Endothelial cell (in vitro differentiated cells): ENCODE measurements around the gene KRT76. TPM values are rescaled to one million over a fixed set of nuclear protein-coding genes. Genes with fewer than 3 reads are reported as not detected.

Experiments
- DNase-seq: peaks from one replicate; pipeline ENCODE4 v3.0.0; 2021; ENCODE audit warnings: low spot score
- H3K27ac Mint-ChIP-seq: one replicate; pipeline ENCODE4 v1.8.0; 2021; ENCODE audit warnings: mixed read lengths, inconsistent platforms; ENCODE audit not compliant: unreplicated experiment
- H3K27me3 Mint-ChIP-seq: one replicate; pipeline ENCODE4 v1.8.0; 2021; ENCODE audit warnings: mild to moderate bottlenecking, moderate library complexity, mixed read lengths, inconsistent platforms; ENCODE audit not compliant: unreplicated experiment
- H3K36me3 Mint-ChIP-seq: one replicate; pipeline ENCODE4 v1.8.0; 2021; ENCODE audit warnings: mild to moderate bottlenecking, low read depth, mixed read lengths, inconsistent platforms; ENCODE audit not compliant: unreplicated experiment
- H3K4me1 Mint-ChIP-seq: one replicate; pipeline ENCODE4 v1.8.0; 2021; ENCODE audit warnings: mild to moderate bottlenecking, mixed read lengths, inconsistent platforms; ENCODE audit not compliant: unreplicated experiment
- H3K4me3 Mint-ChIP-seq: one replicate; pipeline ENCODE4 v1.8.0; 2021; ENCODE audit warnings: mild to moderate bottlenecking, mixed read lengths, inconsistent platforms; ENCODE audit not compliant: unreplicated experiment
- H3K9me3 Mint-ChIP-seq: one replicate; pipeline ENCODE4 v1.8.0; 2021; ENCODE audit warnings: mixed read lengths, inconsistent platforms; ENCODE audit not compliant: unreplicated experiment
- total RNA-seq: library from RNA; stranded (reverse); fragmentation: NEBNext Ultra II Directional; extraction: Animal tissue kit (Norgen Biotek cat#: 25700); gene quantifications from one replicate; pipeline ENCODE4 v1.2.1, GENCODE V29; 2021; ENCODE audit not compliant: unreplicated experiment
- TF ChIP-seq, protein P1 (sequence below): fragments of 200-600 bp; sonication (generic); IDR thresholded peaks from one replicate; pipeline ENCODE4 v1.5.0; 2021; ENCODE audit warnings: antibody characterized with exemption; ENCODE audit not compliant: unreplicated experiment

The KRT76 gene
- total RNA-seq, 1 donor from 2014 or later = not detected

DNA sequence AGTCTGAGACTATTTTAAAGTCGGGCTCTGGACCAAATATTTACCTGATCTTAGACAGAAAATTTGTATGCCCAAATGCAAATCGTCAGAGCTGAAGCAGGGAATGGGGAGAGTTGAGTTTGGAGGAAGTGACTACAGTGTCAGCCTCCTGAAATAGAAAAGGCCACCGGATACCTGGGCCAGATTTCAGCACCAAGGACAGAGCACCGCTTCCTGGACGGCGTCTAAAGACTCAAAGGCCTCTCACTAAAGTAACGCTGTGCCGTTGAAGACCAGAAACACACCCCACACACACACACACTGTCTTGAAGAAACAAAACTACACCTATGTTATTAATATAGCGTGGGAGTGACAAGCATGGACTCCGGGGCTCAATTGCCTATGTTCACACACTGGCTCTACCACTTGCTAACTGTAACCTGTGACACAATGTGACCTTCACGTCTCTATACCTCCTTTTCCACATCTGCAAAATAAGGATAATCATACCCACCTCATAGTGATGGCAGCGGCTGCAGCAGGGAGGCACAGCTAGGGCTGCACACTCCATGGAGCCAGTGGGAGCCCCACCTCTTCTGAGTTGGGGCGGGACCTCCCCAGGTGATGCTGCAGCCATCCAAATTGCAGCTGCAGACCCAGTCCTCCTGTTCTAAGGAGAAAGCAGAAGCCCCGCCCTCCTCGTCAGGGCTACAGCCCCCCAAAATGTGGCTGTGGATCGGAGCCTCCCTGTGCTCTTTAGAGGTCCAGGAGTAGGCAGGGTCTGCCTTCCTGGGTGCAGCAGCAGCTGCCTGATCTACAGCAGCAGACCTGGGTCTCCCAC lies 35.6 kb downstream of the KRT76 start:
- DNase-seq = peak; percentile 80
- Mint-ChIP-seq H3K9me3 (no peaks in the 10 kb centered on the region), H3K4me1 (no peaks in the 10 kb centered on the region), H3K27me3 (peaks cover 2% of the 10 kb centered on the region), H3K4me3 (no peak overlapping the region), H3K36me3 (no peaks in the 10 kb centered on the region), H3K27ac (no peak overlapping the region)
- TF ChIP-seq, protein P1, sequence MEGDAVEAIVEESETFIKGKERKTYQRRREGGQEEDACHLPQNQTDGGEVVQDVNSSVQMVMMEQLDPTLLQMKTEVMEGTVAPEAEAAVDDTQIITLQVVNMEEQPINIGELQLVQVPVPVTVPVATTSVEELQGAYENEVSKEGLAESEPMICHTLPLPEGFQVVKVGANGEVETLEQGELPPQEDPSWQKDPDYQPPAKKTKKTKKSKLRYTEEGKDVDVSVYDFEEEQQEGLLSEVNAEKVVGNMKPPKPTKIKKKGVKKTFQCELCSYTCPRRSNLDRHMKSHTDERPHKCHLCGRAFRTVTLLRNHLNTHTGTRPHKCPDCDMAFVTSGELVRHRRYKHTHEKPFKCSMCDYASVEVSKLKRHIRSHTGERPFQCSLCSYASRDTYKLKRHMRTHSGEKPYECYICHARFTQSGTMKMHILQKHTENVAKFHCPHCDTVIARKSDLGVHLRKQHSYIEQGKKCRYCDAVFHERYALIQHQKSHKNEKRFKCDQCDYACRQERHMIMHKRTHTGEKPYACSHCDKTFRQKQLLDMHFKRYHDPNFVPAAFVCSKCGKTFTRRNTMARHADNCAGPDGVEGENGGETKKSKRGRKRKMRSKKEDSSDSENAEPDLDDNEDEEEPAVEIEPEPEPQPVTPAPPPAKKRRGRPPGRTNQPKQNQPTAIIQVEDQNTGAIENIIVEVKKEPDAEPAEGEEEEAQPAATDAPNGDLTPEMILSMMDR = no peak

- Mint-ChIP-seq H3K9me3 (no peaks in the 10 kb centered on the region), H3K27me3 (peaks cover 4% of the 10 kb centered on the region), H3K27ac (no peak overlapping the region), H3K4me1 (no peaks in the 10 kb centered on the region), H3K4me3 (no peak overlapping the region), H3K36me3 (no peaks in the 10 kb centered on the region)
- no peak for DNase-seq
- TF ChIP-seq, protein P1 = no peak
These were observed 36.6 kb downstream of the KRT76 start for GRCh38 chr12:52740584-52740983.

DNA sequence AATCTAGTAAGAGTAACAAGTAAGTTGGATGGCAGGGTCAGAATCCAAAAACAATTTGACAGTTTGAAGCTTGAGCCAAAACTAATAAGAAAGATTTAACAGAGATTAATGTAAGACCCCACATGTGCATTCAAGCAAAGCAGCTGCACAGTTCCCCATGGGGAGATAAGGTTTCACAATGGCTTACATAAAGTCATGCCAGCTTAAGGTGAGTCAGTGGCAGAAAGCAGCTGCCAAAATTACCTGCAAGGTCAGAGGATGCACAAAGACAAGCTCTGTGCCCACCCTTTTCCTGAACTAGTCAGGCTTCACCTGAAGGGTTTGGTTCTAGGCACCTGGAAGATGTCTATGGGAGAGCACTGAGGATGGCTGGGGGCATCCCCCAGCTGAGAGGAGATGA lies 37.2 kb downstream of the KRT76 start:
- no peaks in the 10 kb centered on the region for H3K36me3 Mint-ChIP-seq
- no peaks in the 10 kb centered on the region for H3K4me1 Mint-ChIP-seq
- no peaks in the 10 kb centered on the region for H3K9me3 Mint-ChIP-seq
- no peak overlapping the region for H3K4me3 Mint-ChIP-seq
- no peak overlapping the region for H3K27ac Mint-ChIP-seq
- H3K27me3 Mint-ChIP-seq = peaks cover 4% of the 10 kb centered on the region
- DNase-seq = no peak
- TF ChIP-seq, protein P1 = no peak

GRCh38 chr12:52735816-52736632 lies 41.1 kb downstream of the KRT76 start:
- Mint-ChIP-seq H3K27me3 (peaks cover 6% of the 10 kb centered on the region), H3K9me3 (no peaks in the 10 kb centered on the region), H3K4me1 (no peaks in the 10 kb centered on the region), H3K27ac (no peak overlapping the region), H3K4me3 (no peak overlapping the region), H3K36me3 (no peaks in the 10 kb centered on the region)
- DNase-seq = no peak
- TF ChIP-seq, protein P1 = no peak

DNA sequence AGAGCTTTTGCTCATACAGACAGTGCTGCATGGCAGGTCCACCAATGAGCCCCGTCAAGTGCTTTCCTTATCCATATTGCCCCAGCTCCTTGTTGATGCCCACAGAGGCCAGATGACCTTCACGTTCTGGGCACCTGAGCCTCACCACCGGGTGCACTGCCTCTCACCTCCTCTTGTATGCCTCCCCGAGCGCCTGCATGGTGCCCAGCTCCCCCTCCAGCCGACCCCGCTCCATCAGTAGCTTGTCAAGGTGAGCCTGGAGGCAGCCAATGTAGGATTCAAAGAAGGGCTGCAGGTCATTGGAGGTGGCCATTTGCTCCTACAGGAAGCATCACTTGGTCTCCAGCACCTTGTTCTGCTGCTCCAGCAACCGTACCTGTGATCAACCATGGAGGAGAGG lies 42.0 kb downstream of the KRT76 start:
- Mint-ChIP-seq H3K27ac (no peak overlapping the region), H3K9me3 (no peaks in the 10 kb centered on the region), H3K4me3 (no peak overlapping the region), H3K36me3 (no peaks in the 10 kb centered on the region), H3K4me1 (no peaks in the 10 kb centered on the region), H3K27me3 (peaks cover 9% of the 10 kb centered on the region)
- TF ChIP-seq, protein P1 = no peak
- DNase-seq = no peak
